Thyroid gland (tissue), 4 donors: ENCODE measurements around the gene SLC6A5.

Source experiments
- CTCF ChIP-seq, 6 experiments: fragments of 200-600 bp in 3 of 6; fragments of 450-650 bp in 3 of 6; sonication (generic) in 3 of 6; IDR thresholded peaks; one replicate each; pipeline ENCODE4 v1.5.1; 2016 to 2019; ENCODE audit warnings: antibody characterized with exemption in 6 of 6, mild to moderate bottlenecking in 2 of 6, inconsistent platforms in 1 of 6, moderate library complexity in 1 of 6
- POLR2A ChIP-seq, 2 donors: fragments of 450-650 bp; IDR thresholded peaks; one replicate each; pipeline ENCODE4 v1.6.1; 2017; ENCODE audit warnings: antibody characterized with exemption in 2 of 2, mild to moderate bottlenecking in 2 of 2, moderate library complexity in 1 of 2

DNA sequence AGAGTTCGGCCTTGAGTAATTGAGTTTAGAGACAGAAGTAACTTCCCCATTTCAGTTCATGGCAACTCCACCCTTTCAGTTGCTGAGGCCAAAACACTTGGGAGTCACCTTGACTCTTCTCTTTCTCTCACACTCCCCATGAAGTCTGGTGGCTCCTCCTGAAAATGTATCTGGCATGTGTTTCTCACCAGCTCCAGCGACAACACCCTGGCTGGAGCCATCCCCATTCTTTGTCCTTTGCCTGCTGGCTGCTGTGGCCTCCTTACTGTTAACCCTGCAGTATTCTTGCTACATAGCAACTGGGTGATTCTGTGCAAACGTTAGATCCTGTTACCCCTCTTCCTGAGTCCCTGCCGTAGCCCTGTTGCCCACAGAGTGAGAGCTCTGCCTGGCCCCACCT lies 23.8 kb downstream of the SLC6A5 start:
- no peak for TF ChIP-seq CTCF (IDR thresholded peaks at IDR 0.05)
- no peak for TF ChIP-seq POLR2A (IDR thresholded peaks at IDR 0.05)
